Stimulated activated CD4-positive, alpha-beta T cell treated with anti-CD3 and anti-CD28 coated beads, Interleukin-4, amount 100 ng/mL, for 24 hours (primary cell): ENCODE measurements around the gene NOM1.
"Not testable (repeated sequence)": the region's sequence is repeated elsewhere in the genome, so short reads cannot be mapped to it uniquely, and the experiment has no call there.

Source experiments
- DNase-seq: peaks from one replicate; pipeline ENCODE4 v3.0.0-alpha.2; 2020

NOM1 gene

DNA sequence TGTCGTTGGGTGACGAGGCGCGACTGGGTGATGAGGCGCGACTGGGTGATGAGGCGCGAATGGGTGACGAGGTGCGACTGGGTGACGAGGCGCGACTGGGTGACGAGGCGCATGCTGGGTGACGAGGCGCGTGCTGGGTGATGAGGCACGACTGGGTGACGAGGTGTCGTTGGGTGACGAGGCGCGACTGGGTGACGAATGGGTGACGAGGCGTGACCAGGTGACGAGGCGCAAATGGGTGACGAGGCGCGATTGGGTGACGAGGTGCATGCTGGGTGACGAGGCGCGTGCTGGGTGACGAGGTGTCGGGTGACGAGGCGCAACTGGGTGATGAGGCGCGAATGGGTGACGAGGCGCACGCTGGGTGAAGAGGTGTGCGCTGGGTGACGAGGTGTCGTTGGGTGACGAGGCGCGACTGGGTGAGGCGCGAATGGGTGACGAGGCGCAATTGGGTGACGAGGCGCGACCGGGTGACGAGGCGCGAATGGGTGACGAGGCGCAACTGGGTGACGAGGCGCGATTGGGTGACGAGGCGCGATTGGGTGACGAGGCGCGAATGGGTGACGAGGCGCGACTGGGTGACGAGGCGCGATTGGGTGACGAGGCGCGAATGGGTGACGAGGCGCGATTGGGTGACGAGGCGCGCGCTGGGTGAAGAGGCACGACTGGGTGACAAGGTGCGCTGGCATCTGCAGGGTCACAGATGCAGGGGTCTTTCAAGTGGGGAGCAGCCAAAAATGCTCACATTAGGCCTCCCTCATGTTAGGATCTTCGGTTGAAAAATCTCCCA is 7.9 kb upstream of the NOM1 start:
- DNase-seq, result no peak

DNA sequence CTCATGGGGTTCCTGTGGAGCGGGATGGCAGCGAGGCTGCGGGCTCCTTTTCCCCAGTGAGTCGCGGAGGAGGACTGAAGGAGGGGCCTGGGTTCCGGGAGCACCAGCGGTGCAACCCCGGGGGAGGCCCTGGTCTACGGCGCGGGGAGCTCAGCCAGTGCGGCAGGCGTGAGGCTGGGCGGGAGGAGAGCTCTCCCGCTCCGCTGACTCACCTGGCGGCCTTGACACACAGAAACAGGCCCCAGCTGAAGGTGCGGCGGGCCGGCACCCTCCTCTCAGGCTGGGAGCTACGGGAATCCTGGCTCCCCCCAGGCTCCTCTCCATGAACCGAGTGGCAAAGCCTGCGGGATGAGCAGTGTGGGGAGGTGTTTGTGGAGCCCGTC is 6.8 kb upstream of the NOM1 start:
- no peak for DNase-seq

DNA sequence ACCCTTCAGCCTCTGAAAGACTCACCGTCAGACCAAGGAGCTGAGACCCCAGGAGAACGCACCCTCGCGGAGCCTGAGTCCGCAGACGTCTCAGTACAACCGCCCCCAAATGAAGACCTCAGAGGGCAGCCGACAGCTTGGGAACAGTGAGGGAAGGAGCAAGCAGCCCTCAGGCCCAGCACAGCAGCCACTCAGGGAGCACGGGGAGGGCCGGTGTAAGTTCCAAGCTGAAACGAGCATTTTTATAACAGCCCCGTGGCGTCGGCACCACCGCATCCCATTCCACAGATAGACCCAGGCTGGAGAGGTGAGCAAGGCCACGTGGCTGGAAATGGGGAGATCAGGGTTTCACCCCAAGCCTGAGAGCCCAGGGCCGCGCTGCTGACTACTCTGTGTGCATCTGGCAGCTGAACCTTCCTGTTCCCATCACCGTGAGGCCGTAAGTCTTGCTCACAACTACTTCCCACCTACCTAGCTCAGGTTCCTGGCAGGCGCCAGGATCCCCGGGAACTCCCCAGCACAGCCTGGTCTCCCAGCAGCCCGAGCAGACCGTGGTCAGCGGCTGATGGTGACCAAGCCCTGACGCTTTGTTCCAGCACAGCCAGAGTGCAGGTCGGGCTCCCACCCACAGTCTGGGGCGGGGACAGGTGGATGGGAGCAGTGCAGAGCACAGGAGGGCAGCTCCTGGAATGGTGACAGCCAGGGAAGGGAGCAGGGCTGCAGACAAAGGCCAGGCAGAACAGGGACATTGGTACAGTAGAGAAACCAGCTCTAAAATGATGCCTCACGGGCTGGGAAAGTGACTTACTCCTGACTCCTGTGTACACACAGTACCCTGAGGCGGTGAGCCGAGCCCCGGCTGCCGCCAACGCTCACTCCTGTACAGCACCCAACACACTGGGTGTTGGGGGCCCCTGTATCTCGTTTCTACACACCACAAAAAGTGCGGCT is 6.1 kb upstream of the NOM1 start:
- no peak for DNase-seq

DNA sequence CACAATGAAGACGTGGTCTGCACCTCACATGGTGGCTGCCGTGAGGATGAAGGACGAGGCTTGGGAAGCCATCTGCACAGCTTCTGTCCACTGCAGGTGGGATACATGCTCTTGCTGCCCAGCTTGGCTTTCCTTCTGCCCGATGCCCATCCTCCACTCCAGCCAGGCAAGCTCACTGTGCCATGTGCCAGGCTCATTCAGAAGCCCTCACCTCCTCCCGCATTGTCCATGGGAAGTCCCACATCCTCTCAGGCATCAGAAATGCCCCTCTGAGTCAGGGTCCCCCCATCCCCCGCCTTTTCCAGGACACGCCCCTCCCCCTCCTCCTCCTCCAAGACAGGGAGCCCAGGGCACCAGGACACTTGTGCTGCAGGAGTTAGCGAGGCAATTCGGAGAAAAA is 4.6 kb upstream of the NOM1 start:
- no peak for DNase-seq

DNA sequence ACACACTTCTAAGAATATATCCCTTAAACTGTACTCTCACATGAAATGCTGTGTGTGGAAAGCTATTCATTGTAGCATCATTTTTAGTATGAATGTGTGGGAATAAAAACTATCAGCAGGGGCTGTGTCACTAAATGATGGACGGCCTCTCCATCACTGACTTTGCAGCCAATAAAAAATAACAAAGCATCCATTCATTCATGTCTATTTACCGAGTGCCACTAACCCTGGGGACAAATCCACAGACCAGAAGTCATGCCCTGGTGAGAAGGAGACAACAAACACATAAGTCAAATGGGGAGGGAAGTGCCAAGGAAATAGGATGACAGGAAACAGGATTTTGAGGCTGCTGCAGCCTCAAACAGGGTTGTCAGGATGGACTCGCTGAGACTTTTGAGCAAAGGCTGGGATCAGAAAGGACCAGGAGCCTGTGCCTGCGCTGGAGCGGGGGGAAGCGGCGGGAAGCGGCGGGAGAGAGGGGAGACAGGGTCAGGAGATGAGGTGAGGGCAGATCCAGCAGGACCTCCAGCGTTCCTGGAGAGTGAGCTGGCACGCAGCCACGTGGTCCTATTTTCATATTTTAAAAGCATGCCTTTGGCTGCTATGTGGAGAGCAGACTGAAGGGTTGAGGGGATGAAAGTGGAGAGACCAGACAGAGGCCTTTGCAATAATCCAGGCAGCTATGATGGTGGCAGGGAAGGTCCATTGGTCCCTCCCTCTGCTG is 2.2 kb upstream of the NOM1 start:
- no peak for DNase-seq

DNA sequence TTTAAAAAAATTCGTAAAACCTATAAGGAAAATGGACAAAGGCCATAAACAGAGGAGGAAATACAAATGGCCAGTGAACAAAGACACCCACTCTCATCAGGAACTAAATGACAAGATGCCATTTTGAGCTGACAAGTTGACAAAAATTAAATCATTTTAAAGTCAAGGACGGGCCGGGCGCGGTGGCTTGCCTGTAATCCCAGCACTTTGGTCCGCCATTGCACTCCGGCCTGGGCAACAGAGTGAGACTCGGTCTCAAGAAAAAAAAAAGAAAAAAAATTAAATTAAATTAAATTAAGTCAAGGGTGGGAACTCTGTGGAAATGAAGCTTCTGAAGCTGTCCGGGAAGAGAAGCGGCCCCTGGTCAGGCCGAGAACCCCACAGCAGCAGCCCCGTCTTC is 1.2 kb upstream of the NOM1 start:
- no peak for DNase-seq

DNA sequence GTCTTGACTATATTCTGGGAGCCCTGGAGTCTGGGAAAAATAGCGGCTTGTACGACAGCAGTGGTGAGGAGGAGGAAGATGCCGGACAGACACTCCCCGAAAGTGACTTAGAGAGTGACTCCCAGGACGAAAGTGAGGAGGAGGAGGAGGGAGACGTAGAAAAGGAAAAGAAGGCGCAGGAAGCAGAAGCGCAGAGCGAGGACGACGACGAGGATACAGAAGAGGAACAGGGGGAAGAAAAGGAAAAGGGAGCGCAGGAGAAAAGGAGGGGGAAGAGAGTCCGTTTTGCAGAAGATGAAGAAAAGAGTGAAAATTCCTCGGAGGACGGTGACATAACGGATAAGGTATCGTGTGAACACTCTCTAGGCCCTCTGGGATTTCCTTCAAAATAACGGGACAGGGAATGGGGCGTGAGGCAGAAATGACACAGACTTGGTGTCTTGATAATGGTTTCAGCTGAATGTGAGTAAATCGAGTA is 908 bp downstream of the NOM1 start:
- no peak for DNase-seq

DNA sequence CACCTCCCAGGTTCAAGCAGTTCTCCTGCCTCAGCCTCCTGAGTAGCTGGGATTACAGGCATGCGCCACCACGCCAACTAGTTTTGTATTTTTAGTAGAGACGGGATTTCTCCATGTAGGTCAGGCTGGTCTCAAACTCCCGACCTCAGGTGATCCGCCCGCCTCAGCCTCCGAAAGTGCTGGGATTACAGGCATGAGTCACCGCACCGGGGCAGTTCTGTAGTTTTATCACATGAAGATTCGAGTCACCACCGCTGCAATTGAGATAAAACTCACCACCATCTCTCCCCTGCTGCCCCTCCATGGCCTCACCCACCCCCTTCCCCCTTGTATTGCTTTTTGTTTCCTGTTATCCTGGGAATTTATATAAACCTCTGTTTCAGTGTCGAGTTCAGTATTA is 3.7 kb downstream of the NOM1 start:
- not testable (repeated sequence) for DNase-seq

DNA sequence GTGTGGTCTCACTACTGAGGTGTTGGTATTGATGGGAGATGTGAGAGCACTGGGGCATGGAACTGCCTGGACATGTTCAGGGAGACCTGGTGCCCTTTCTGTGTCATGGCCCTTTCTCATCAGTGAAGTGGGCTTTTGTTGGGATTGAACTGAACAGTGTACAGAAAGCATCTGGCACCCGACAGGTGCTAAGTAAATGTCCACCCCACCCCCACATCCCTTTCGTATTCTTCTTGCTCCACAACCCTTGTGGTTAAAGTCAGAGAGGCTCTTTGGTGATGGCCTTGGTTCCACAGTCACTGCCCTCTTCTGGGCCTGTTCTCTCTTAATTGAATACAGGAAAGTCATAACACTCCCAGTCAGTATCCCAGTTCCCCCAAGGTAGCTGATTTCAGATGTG is 5.4 kb downstream of the NOM1 start:
- DNase-seq, result no peak

DNA sequence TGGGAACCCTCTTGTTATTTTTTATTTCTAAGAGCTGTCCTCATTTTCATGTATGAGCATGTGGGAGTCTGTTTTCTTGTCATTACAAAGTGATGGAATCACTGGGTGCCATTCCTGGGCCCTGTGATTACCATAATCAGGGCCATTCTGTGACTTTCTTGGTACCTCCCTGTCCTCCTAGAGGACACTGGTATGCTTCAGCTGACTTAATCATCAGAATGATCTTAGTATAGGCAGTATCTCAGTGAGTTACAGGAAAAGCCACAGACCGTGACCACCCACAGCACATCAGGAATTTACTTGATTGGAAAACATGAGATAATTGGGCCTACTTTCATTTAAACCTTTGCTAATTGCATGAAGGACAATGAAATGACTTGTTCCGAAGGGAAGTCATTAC is 7.2 kb downstream of the NOM1 start:
- no peak for DNase-seq

DNA sequence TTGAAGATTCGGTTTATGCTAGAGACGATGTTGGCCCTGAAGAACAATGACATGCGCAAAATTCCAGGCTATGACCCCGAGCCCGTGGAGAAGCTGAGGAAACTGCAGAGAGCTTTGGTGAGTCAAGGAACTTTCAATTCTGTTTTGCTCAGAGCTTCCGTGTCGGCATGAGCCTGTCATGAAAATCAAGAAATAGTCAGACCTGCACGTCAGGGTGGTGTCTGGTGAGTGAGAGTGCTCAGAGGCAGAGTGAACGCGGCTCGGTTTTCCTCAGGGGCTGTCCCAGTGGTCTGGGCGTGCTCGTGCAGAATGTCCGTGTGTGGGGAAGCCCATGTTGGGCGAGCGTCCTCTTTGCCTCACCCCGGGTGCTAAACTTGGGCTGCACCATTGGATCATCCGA is 12.6 kb downstream of the NOM1 start:
- no peak for DNase-seq

DNA sequence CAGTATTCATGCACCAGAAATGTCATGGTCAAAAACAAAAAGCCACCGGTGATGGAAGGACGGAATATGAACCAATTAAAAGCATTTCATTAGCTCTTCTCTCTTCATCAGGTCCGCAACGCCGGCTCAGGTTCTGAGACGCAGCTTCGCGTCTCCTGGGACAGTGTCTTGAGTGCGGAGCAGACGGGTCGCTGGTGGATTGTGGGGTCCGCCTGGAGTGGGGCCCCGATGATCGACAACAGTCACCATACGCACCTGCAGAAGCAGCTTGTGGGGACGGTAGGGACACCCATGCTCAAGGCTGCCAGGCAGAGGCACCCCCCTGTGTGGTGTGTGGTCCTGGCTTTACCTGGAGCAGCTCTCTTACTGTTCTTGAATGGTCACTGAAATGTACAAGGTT is 13.4 kb downstream of the NOM1 start:
- no peak for DNase-seq

DNA sequence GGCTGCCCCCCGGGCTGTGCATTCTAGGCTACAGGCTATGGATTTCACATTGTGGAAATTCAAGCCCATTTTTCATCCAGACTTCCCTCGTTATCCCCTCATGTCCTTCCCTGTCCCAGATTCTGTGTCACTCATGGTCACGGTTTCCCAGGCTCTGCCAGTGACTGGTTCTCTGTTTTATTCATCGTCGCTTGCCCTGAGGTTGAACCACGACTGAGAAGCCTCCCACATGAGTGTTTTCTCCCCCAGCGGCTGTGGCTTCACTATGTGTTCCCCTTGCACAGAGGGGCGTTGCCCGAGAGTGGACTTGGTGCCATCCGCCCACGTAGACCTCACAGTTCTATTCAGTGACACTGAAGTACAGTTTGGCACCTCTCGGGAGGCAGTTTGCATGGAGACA is 14.0 kb downstream of the NOM1 start:
- DNase-seq, result no peak

DNA sequence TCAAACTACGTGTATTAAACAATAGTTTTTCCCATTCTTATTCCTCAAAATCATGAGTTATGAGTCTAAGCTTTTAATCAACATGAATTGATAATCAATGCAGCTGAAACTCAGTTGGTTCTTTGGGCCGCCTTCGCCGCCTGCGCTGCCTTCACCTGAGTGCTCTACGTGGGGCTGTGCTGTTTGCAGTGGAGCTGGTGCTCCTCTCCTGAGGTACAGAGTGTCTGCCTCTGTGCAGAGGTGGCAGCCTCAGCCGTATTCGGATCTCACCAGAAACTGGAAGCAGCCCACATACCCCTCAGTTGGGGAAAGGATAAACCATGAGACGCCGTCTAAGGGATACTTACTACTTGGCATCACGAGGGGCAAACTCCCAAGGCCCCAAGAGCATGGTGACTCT is 15.5 kb downstream of the NOM1 start:
- no peak for DNase-seq

DNA sequence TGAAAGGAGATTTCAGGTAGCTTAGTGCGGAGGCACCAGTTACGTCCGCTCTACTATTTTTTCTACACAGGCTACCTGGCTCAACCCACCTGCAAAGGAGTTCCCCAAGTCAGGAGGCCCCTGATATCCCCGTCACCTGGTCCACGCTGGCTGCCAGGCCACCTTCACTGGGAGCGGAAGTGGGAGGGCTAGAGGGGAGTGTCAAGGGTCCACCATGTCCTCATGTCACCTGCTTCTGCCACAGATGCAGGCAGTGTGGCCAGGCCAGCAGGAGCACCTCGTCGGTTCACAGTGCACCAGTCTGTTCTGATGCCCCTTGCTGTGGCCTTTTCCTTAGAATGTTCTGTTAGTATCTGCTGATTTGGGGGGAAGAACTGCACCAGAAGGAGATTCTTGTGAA is 16.9 kb downstream of the NOM1 start:
- DNase-seq, result no peak

DNA sequence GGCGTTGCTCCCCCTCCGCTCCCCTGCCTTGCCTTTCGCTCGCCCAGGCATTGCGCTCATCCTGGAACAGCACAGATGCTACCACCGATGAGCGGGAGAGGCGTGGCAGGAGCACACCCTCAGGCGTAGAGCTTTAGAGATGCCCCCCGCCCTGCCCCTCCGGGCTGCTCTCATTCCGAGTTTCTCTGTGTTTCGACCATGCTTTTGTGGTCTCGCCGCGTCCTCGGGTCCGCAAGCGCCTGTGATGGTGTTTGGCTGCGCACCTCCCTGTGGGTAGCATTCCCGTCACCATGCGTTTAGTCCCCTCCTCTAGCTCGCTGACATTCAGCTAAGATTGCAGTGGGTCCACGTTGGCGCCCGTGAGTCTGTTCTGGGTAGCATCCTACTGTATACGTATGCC is 18.7 kb downstream of the NOM1 start:
- no peak for DNase-seq

DNA sequence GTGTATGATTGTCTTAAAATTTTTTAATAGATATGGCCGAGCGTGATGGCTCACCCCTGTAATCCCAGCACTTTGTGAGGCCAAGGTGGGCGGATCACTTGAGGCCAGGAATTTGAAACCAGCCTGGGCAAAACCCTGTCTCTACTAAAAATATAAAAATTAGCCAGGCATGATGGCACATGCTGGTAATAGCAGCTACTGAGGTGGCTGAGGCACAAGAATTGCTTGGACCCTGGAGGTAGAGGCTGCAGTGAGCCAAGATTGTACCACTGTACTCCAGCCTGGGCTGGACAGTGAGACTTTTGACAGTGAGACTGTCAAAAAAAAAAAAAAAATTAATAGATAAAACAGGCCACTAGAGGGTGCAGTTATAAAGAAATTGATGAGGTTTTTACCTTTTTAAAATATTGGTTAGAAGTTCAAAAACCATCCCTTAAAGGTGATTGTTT is 20.5 kb downstream of the NOM1 start:
- DNase-seq, result no peak

DNA sequence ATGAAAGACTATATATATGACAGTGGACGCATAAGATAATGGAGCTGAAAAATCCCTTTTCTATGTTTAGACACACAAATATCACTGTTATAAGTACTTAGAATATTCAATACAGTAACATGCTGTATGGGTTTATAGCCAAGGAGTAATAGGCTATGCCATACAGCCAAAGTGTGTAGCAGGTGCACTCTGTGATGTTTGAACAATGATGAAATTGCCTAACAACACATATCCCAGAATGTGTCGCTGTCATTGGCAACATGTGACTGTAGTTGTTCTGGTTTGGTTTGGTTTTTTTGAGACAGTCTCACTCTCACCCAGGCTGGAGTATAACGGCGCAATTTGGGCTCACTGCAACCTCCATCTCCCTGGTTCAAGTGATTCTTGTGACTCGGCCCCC is 26.1 kb downstream of the NOM1 start:
- no peak for DNase-seq

DNA sequence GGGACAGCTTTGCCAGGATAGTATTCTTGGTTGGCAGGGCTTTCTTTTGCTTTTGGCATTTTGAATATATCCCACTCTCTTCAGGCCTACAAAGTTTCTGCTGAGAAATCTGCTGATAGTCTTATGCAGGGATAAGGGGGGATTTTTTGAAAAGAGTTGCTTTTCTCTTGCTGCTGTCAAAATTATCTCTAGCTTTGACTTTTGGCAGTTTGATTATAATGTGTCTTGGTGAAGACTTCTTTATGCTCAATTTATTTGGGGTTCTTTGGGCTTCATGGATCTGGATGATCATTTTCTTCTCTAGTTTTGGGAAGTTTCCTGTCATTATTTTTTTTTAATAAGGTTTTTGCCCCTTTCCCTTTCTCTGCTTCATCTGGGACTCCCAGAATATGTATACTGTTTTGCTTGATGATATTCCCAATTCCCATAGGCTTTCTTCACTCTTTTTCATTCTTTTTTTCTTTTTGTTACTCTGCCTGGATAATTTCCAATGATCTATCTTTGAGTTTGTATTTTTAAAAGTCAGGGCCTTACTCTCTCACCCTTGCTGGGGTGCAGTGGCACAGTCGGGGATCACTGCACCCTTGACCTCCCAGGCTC is 29.6 kb downstream of the NOM1 start:
- no peak for DNase-seq

DNA sequence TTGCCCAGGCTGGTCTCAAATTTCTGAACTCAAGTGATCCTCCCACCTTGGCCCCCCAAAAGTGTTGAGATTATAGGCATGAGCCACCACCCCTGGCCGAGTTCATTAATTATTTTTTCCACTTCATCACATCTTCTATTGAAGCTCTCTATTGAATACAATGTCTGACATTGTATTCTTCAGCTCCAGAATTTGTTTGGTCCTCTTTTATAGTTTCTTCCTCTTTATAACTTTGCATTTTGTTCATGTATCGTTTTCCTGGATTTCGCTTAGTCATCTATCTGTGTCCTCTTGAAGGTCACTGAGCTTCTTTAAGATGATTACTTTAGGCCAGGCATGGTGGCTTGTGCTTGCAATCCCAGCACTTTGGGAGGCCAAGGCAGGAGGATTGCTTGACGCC is 30.2 kb downstream of the NOM1 start:
- DNase-seq, result no peak

DNA sequence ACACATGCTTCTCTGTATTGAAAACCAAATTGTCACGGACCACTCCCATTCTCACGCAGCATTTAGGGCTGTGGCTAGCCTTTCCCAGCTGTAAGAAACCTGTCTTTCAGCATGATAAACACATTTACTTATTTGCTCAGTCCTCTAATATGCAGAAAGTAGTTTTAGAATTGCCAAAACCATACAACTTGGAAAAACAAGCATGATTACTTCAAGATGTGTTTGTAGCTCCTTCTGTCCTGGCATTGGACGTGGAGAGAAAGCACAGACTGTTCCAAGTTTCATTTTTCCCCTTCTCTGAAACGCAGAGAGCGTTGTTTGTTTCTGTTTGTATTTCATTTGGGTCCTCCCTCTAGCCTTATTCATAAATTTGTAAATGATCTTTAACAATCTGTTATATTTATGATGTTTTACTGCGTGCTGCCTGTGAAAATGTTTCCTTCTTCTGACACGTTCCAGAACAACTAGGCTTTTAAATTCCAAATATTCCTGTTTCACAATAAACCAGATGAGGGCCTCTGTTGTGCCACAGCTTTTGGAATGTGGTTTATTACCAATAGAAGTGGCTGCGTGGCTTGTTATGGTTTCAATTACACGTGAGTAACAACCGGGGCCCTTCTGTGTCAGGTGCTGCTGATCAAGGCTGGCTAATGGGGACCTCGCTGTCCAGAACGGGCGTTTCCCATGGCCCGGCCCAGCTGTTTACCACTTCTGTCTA is 34.8 kb downstream of the NOM1 start:
- no peak for DNase-seq
